SK-N-SH treated with all-trans-retinoic acid at 6 μM for 48 hours (cell line): ENCODE measurements around the gene POLR2B.

Experiments
- ATAC-seq: fragments of 200-7000 bp; cut with Tn5 transposase; 3 replicates; pipeline ENCODE4 v1.9.1; 2020; ENCODE audit warnings: mild to moderate bottlenecking, moderate library complexity
- ARNTL ChIP-seq: fragments of 450-650 bp; formaldehyde crosslinking; IDR thresholded peaks from 2 replicates; pipeline ENCODE4 v1.5.0; 2020; ENCODE audit warnings: low read depth, mild to moderate bottlenecking, moderate library complexity, borderline replicate concordance
- BACH2 ChIP-seq: fragments of 250-450 bp; sonication (Bioruptor Pico); IDR thresholded peaks from 2 replicates; pipeline ENCODE4 v1.9.0; 2021; ENCODE audit warnings: mild to moderate bottlenecking, borderline replicate concordance
- CSDC2 ChIP-seq: fragments of 250-450 bp; sonication (Bioruptor Pico); IDR thresholded peaks from 2 replicates; pipeline ENCODE4 v1.5.0; 2020; ENCODE audit warnings: mild to moderate bottlenecking, moderate library complexity
- ESRRG ChIP-seq: fragments of 250-450 bp; sonication (Bioruptor Pico); IDR thresholded peaks from 2 replicates; pipeline ENCODE4 v1.6.1; 2021; ENCODE audit warnings: mild to moderate bottlenecking
- GLIS3 ChIP-seq: fragments of 250-450 bp; sonication (Bioruptor Pico); IDR thresholded peaks from 2 replicates; pipeline ENCODE4 v1.5.0; 2020; ENCODE audit warnings: mild to moderate bottlenecking, moderate library complexity
- ISL1 ChIP-seq: fragments of 250-450 bp; sonication (Bioruptor Pico); IDR thresholded peaks from 2 replicates; pipeline ENCODE4 v2.1.2; 2022; ENCODE audit warnings: mild to moderate bottlenecking, moderate library complexity
- OSR1 ChIP-seq: fragments of 250-450 bp; sonication (Bioruptor Pico); IDR thresholded peaks from 2 replicates; pipeline ENCODE4 v1.8.0; 2022; ENCODE audit warnings: moderate library complexity, mild to moderate bottlenecking, inconsistent platforms
- PPARA ChIP-seq: fragments of 250-450 bp; sonication (Bioruptor Pico); IDR thresholded peaks from 2 replicates; pipeline ENCODE4 v1.5.0; 2020; ENCODE audit warnings: mild to moderate bottlenecking, borderline replicate concordance
- RARB ChIP-seq: fragments of 250-450 bp; sonication (Bioruptor Pico); IDR thresholded peaks from 2 replicates; pipeline ENCODE4 v1.8.0; 2021; ENCODE audit warnings: mild to moderate bottlenecking, moderate library complexity
- SNAI2 ChIP-seq: fragments of 250-450 bp; sonication (Bioruptor Pico); IDR thresholded peaks from 2 replicates; pipeline ENCODE4 v1.5.0; 2020; ENCODE audit warnings: mild to moderate bottlenecking, moderate library complexity
- TCF4 ChIP-seq: fragments of 250-450 bp; sonication (Bioruptor Pico); IDR thresholded peaks from 2 replicates; pipeline ENCODE4 v1.8.0; 2021; ENCODE audit warnings: mild to moderate bottlenecking, moderate library complexity, borderline replicate concordance
- TOX ChIP-seq: fragments of 250-450 bp; sonication (Bioruptor Pico); IDR thresholded peaks from 2 replicates; pipeline ENCODE4 v1.8.0; 2021; ENCODE audit warnings: mild to moderate bottlenecking, moderate library complexity, borderline replicate concordance
- ZC3H10 ChIP-seq: fragments of 250-450 bp; sonication (Bioruptor Pico); IDR thresholded peaks from 2 replicates; pipeline ENCODE4 v1.5.1; 2021; ENCODE audit warnings: mild to moderate bottlenecking, moderate library complexity
- ZFP3 ChIP-seq: fragments of 250-450 bp; sonication (Bioruptor Pico); IDR thresholded peaks from 2 replicates; pipeline ENCODE4 v1.5.0; 2020; ENCODE audit warnings: mild to moderate bottlenecking, moderate library complexity
- ZFP30 ChIP-seq: fragments of 450-650 bp; formaldehyde crosslinking; IDR thresholded peaks from 2 replicates; pipeline ENCODE4 v1.5.0; 2022; ENCODE audit warnings: mild to moderate bottlenecking, moderate library complexity
- ZNF565 ChIP-seq: fragments of 450-650 bp; formaldehyde crosslinking; conservative IDR thresholded peaks from 2 replicates; pipeline ENCODE4 v1.5.0; 2020; ENCODE audit warnings: low read depth, mild to moderate bottlenecking, moderate library complexity
- ZNF70 ChIP-seq: fragments of 450-650 bp; formaldehyde crosslinking; IDR thresholded peaks from 2 replicates; pipeline ENCODE4 v1.5.0; 2020; ENCODE audit warnings: mild to moderate bottlenecking, moderate library complexity
- ZNF8 ChIP-seq: fragments of 450-650 bp; formaldehyde crosslinking; IDR thresholded peaks from 2 replicates; pipeline ENCODE4 v1.5.0; 2020; ENCODE audit warnings: mild to moderate bottlenecking, moderate library complexity
- TF ChIP-seq, protein P1 (sequence below): fragments of 250-450 bp; sonication (Bioruptor Pico); IDR thresholded peaks from 2 replicates; pipeline ENCODE4 v1.8.0; 2021; ENCODE audit warnings: low read depth, mild to moderate bottlenecking, moderate library complexity, borderline replicate concordance
- TF ChIP-seq, protein P2 (sequence below): fragments of 250-450 bp; sonication (Bioruptor Pico); IDR thresholded peaks from 2 replicates; pipeline ENCODE4 v1.8.0; 2020; ENCODE audit warnings: mild to moderate bottlenecking, moderate library complexity, borderline replicate concordance
- TF ChIP-seq, protein P3 (sequence below): fragments of 250-450 bp; sonication (Bioruptor Pico); IDR thresholded peaks from 2 replicates; pipeline ENCODE4 v1.5.0; 2020; ENCODE audit warnings: mild to moderate bottlenecking, moderate library complexity
- TF ChIP-seq, protein P4 (sequence below): fragments of 250-450 bp; sonication (Bioruptor Pico); IDR thresholded peaks from 2 replicates; pipeline ENCODE4 v1.5.1; 2021; ENCODE audit warnings: mild to moderate bottlenecking, moderate library complexity
- TF ChIP-seq, protein P5 (sequence below): fragments of 250-450 bp; sonication (Bioruptor Pico); IDR thresholded peaks from 2 replicates; pipeline ENCODE4 v1.5.1; 2020; ENCODE audit warnings: low read depth, mild to moderate bottlenecking, moderate library complexity

The POLR2B gene

DNA sequence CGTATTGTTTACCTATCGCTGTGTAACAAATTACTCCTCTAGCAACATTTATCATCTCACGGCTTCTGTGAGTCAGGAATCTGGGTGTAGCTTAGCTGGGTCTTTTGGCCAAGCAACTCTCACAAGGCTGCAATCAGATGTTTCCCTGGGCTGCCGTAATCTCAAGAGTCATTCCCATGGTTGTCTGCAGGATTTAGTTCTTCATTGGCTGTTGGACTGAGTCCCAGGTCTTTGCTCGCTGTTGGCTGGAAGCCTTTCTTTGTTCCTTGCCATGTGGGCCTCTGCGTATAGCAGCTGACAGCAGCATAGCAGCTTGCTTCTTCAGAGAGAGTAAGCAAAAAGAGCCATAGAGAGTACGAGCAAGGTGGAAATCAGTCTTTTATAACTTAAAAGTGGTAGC is 16.8 kb downstream of the POLR2B start:
- TF ChIP-seq ARNTL (no peak), SNAI2 (peak; percentile 46; the same call in 1 of the 2 replicates), ISL1 (CRISPR knock-in tag) (peak; percentile 34), CSDC2 (CRISPR knock-in tag) (0 out of 2 replicates have a peak, but pooled peaks have one; percentile 31), GLIS3 (CRISPR knock-in tag) (no peak)

DNA sequence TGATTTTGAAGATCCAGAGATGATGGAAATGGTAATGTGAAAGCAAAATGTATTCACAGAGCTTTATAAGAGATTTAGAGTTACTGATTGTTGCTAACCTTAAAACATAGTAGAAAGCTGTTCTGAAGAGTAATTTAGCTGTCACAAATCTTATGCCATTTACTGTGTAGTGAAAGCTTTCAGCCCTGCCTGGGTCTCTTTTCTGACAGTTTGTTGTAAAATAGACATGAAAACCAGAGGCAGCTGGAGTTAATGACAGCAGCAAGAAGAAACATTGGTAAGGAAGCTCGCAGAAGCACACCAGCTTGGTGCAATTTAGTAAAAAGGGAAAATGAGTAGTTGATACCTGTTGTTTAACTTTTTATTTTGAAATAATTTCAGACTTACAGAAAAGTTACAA is 21.1 kb downstream of the POLR2B start:
- TF ChIP-seq PPARA (CRISPR knock-in tag) (no peak), SNAI2 (no peak), ZC3H10 (CRISPR knock-in tag) (no peak), ZNF565 (CRISPR knock-in tag) (no peak), ZFP30 (CRISPR knock-in tag) (no peak), TCF4 (CRISPR knock-in tag) (no peak), BACH2 (no peak), ZFP3 (CRISPR knock-in tag) (no peak), OSR1 (CRISPR knock-in tag) (no peak), ZNF70 (CRISPR knock-in tag) (no peak), CSDC2 (CRISPR knock-in tag) (no peak), RARB (no peak), ZNF8 (no peak), GLIS3 (CRISPR knock-in tag) (no peak), TOX (CRISPR knock-in tag) (no peak), ARNTL (no peak)
- TF ChIP-seq, protein P1, sequence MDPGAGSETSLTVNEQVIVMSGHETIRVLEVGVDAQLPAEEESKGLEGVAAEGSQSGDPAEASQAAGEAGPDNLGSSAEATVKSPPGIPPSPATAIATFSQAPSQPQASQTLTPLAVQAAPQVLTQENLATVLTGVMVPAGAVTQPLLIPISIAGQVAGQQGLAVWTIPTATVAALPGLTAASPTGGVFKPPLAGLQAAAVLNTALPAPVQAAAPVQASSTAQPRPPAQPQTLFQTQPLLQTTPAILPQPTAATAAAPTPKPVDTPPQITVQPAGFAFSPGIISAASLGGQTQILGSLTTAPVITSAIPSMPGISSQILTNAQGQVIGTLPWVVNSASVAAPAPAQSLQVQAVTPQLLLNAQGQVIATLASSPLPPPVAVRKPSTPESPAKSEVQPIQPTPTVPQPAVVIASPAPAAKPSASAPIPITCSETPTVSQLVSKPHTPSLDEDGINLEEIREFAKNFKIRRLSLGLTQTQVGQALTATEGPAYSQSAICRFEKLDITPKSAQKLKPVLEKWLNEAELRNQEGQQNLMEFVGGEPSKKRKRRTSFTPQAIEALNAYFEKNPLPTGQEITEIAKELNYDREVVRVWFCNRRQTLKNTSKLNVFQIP (CRISPR knock-in tag), result no peak
- TF ChIP-seq, protein P2, sequence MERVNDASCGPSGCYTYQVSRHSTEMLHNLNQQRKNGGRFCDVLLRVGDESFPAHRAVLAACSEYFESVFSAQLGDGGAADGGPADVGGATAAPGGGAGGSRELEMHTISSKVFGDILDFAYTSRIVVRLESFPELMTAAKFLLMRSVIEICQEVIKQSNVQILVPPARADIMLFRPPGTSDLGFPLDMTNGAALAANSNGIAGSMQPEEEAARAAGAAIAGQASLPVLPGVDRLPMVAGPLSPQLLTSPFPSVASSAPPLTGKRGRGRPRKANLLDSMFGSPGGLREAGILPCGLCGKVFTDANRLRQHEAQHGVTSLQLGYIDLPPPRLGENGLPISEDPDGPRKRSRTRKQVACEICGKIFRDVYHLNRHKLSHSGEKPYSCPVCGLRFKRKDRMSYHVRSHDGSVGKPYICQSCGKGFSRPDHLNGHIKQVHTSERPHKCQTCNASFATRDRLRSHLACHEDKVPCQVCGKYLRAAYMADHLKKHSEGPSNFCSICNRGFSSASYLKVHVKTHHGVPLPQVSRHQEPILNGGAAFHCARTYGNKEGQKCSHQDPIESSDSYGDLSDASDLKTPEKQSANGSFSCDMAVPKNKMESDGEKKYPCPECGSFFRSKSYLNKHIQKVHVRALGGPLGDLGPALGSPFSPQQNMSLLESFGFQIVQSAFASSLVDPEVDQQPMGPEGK (CRISPR knock-in tag), result no peak
- TF ChIP-seq, protein P3, sequence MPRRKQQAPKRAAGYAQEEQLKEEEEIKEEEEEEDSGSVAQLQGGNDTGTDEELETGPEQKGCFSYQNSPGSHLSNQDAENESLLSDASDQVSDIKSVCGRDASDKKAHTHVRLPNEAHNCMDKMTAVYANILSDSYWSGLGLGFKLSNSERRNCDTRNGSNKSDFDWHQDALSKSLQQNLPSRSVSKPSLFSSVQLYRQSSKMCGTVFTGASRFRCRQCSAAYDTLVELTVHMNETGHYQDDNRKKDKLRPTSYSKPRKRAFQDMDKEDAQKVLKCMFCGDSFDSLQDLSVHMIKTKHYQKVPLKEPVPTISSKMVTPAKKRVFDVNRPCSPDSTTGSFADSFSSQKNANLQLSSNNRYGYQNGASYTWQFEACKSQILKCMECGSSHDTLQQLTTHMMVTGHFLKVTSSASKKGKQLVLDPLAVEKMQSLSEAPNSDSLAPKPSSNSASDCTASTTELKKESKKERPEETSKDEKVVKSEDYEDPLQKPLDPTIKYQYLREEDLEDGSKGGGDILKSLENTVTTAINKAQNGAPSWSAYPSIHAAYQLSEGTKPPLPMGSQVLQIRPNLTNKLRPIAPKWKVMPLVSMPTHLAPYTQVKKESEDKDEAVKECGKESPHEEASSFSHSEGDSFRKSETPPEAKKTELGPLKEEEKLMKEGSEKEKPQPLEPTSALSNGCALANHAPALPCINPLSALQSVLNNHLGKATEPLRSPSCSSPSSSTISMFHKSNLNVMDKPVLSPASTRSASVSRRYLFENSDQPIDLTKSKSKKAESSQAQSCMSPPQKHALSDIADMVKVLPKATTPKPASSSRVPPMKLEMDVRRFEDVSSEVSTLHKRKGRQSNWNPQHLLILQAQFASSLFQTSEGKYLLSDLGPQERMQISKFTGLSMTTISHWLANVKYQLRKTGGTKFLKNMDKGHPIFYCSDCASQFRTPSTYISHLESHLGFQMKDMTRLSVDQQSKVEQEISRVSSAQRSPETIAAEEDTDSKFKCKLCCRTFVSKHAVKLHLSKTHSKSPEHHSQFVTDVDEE, result no peak
- TF ChIP-seq, protein P4, sequence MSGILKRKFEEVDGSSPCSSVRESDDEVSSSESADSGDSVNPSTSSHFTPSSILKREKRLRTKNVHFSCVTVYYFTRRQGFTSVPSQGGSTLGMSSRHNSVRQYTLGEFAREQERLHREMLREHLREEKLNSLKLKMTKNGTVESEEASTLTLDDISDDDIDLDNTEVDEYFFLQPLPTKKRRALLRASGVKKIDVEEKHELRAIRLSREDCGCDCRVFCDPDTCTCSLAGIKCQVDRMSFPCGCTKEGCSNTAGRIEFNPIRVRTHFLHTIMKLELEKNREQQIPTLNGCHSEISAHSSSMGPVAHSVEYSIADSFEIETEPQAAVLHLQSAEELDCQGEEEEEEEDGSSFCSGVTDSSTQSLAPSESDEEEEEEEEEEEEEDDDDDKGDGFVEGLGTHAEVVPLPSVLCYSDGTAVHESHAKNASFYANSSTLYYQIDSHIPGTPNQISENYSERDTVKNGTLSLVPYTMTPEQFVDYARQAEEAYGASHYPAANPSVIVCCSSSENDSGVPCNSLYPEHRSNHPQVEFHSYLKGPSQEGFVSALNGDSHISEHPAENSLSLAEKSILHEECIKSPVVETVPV (CRISPR knock-in tag), result no peak
- no peak for ATAC-seq

More for the DNA sequence above, 16.8 kb downstream of the POLR2B start:
- peak; percentile 83 for ATAC-seq

DNA sequence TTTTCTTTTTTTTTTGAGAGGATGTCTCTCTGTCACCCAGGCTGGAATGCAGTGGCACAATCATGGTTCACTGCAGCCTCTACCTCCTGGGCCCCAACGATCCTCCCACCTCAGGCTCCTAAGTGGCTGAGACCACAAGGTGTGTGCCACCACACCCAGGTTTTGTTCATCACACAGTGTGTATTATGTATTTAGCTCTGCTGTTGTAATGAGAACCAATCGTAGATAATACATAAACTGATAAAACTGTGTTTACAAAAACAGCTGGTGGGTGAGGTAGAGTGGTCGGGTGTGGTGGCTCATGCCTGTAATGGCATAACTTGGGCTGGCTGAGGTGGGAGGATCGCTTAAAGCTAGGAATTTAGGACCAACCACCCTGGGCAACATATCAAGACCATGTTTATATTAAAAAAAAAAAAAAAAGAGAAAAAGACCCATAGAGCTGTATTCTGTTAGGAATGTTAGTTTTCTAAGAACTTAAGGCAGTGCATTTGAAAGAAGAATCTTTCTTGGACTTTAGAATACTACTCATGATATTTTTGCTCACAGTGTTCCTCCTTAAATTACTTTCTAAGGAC is 34.9 kb downstream of the POLR2B start:
- ATAC-seq, result no peak
- TF ChIP-seq, protein P5, sequence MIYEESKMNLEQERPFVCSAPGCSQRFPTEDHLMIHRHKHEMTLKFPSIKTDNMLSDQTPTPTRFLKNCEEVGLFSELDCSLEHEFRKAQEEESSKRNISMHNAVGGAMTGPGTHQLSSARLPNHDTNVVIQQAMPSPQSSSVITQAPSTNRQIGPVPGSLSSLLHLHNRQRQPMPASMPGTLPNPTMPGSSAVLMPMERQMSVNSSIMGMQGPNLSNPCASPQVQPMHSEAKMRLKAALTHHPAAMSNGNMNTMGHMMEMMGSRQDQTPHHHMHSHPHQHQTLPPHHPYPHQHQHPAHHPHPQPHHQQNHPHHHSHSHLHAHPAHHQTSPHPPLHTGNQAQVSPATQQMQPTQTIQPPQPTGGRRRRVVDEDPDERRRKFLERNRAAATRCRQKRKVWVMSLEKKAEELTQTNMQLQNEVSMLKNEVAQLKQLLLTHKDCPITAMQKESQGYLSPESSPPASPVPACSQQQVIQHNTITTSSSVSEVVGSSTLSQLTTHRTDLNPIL (CRISPR knock-in tag), result no peak
- TF ChIP-seq BACH2, result no peak
- TF ChIP-seq ZFP3 (CRISPR knock-in tag), result no peak
- TF ChIP-seq ISL1 (CRISPR knock-in tag), result no peak
- TF ChIP-seq, protein P4 (CRISPR knock-in tag), result no peak
- no peak for TF ChIP-seq SNAI2
- no peak for TF ChIP-seq OSR1 (CRISPR knock-in tag)
- TF ChIP-seq, protein P1 (CRISPR knock-in tag), result no peak
- no peak for TF ChIP-seq GLIS3 (CRISPR knock-in tag)
- TF ChIP-seq ESRRG (CRISPR knock-in tag), result no peak
- TF ChIP-seq CSDC2 (CRISPR knock-in tag), result no peak
- TF ChIP-seq ZFP30 (CRISPR knock-in tag), result no peak
- no peak for TF ChIP-seq RARB
- TF ChIP-seq, protein P2 (CRISPR knock-in tag), result no peak
- no peak for TF ChIP-seq ZNF565 (CRISPR knock-in tag)
